HG03575 (cell line): Measurements from ENCODE around the gene TRAM2.
A peak's percentile ranks its signal among the peaks of the same experiment; 100 is the strongest.

ENCODE experiments used
- ATAC-seq: cut with Tn5 transposase; IDR thresholded peaks from one replicate; pipeline ENCODE4 v1.9.1; 2021; ENCODE audit not compliant: unreplicated experiment, insufficient number of reproducible peaks, low FRiP score; ENCODE audit errors: extremely low read depth

Gene TRAM2

DNA sequence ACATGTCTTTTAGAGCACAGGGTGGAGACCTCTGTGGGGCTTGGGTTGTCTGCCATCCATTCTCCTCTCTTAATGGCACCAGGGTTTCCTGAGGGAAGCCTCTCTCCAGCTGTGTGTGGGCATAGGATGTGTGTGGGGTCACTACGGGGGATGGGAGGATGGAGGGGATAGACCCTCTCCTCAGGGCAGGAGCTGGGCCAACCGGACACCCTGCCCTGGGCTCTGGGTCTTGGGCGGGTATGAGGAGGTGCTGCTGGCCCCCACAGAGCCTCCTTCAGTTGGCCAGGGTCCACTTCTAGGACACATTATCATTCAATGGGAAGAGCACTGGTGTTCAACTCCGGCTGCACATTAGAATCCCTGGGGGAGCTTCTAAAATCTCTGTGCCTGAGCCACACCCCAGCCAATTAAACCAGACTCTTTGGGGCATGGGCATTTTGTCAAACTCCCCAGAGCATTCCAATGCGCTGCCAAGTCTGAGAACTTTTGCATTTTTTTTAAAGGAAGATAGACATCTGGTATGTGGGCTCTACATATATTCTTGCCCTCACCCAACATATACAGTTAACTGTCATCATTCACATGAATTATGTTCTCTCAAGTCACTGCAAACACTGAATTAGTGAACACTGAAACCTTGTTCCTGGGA, 38.5 kb downstream of the TRAM2 start:
- ATAC-seq, result no peak

DNA sequence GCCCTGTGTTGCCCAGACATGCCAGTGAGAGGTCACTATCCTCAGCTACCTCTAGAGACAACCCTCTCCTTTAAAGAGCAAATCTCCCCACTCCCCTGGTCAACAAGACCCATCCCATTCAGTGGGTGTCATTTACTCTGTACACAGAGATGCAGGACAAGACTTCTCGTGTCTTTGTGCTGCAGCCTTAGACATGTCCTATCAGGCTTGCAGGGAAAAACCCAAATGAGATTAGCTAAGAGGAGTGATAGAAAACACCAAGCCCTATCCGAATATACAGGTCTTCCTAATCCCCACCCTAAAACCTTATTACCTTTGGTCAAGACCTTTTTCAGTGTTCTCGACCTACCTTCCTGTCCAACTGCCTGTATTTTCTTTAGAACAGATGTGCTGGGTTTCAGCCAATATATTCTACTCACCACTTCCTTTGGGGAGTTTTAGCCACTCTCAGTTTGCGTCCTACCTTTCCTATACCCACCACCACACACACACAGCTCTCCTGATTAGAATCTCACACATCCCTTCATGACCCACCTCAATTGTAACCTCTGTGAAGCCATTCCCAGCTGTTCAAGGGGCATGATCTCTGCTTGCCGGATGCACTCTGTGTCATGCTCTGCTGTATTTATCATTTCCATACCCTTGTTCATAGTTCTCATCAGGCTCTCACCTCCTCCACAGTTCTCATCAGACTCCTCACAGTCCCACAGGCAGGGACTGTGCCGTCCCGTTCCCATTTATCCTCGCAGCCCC, 39.7 kb downstream of the TRAM2 start:
- ATAC-seq, result peak; percentile 59

DNA sequence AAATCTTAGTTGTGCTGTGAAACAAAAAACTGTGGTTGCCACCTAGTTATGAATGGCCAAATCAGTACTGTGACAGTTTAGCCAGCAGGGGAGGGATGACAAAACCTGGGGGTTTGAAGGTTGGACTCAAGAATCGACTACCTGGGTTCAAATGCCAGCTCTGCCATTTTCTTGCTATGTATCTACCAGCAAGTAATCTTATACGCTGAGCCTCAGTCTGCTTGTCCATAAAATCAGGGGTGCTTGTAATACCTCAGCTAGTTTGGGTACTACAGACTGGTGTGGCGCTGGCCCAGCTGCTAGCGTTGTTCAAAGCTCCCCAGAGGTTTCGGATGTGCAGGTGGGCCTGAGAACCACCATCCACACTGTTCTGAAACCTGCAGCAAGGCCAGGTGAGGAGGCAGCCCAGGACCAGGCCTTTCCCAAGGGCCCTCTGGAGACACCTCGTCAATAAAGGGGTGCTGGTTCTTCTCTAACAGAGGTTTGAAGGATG, 40.4 kb downstream of the TRAM2 start:
- ATAC-seq, result no peak

DNA sequence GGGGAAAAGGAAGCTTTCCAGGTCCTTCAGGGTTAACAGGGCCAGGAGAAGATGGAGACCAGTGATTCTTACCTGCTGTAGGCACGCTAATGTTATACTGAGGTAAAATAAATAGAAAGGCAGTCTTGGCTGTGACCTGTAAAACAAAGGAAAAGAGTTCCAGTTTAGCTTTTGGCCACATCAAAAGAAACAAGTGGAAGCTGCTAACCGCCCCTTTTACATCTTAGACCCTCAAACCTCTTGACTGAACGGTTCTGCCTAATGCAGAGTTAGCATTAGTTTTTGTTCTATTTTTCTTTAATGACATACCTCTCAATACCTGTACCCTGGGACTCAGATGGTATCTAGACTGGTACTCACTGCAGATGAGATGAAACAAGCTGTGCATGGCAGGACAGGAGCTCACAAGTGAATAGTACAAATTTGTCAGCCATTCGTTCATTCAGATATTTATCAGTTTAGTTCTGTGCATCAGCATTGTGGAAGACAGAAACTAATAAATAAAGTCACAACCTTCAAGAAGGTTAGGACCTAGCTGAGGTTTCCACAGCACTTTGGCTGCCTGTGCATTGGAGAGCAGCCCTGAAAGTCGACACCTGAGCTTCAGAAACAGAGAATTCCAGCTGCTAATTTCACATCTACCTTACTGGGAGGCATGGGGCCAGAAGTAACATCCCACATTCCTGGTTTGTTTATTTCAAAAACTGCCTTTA, 41.0 kb downstream of the TRAM2 start:
- ATAC-seq, result no peak

DNA sequence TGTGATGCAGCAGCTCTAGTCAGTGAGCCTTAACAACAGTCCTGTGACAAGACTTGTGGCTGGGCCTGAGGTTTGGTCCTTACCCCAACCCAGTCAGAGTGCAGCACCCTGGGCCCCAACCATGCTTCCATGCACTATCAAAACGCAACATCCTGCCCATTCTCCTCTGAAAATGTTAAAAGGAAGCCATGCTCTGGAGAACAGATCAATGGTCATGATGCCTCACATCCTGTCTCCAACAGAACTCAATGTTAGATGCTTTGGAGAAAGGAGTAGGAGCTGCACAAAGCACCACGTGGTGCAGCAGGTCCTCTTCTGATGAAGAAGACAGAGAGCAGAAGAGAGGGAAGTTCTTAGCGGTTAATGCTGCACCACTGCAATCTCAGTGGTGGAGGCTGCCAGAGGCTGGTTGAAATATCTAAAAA, 41.9 kb downstream of the TRAM2 start:
- no peak for ATAC-seq

DNA sequence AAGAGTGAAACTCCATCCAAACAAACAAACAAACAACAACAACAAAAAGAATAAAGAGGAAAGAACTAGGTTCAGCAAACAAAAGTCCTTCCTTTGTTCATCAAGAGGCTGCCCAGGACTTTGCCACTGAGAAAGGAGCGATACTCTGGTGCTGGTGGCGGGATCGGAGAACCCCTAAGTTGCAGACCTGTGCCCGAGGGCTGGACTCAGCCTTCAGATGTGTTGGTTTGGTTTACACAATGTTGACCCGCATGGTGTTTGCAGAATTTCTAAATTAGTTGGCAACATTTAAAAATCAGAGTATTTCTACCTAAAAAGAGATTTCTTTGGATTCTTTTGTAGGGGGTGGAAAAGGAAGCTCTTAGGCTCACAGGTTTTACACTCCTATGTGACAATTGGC, 42.5 kb downstream of the TRAM2 start:
- no peak for ATAC-seq

DNA sequence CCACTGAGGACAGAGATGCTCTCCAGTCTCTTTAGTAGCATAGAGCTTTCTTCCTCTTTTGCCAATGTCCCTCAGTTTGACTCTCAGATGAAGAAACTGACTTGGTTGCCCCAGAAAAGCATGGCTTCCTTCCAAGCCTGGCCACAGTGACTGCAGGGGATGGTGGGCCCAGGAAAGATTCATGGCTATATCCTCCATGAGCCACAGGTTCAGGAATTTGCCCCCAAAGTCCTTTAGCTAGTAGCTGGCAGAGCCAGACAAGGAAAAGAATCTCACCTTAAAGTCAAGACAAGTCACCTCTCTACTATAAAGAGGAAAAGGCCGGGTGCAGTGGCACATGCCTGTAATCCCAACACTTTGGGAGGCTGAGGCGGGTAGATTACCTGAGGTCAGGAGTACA, 43.4 kb downstream of the TRAM2 start:
- no peak for ATAC-seq

DNA sequence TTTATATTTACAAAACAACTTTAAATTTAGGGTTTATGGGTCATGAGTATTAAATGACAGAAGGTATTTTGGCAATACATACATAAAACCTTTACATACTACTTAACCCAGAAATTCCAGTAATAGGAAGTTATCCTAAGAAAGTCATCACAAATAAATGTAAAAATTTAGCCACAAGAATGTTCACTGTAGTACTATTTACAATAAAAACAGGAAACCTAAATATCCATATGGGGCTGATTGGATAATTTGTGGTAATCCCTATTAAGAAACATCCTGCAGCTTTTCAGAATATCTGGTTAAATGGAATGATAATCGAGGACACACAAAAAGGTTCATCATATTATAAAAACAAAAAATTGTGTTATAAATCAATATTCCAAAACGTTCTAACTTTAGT, 44.4 kb downstream of the TRAM2 start:
- ATAC-seq, result no peak

DNA sequence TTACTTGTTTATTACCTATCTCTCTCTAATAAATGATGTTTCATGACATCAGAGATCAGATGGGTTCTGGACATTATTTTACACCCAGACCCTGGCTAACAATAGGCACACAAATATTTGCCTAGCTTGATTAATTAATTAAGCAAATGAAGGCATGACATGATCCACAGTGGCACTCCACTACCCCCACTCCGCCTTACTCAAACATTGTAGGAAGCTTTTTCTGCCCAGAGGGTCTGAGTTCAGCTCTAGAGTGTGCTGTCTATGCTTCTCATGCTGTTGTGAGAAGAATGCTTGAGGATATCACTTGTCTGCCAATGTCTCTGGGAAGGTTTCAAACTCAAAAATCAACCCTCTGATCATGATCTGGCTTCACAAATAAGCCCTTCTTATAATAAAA, 45.0 kb downstream of the TRAM2 start:
- no peak for ATAC-seq

DNA sequence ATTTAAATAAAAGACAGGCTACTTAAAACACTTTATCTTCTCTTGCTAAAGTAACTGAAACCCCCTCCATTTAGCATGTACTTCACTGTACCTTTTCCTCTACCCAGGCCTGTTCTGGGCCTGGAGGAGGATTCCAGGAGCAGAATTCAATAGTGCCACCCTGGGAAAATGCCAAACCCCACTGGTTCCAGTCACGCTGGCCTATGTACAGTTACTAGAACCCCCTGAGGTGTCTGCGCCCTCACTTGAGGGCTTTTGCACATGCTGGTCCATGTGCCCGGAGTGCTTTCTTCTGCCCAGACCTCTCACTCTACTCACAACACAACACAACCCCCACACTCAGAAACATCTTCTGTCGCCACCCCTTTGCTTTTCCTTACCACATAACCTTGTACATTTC, 45.5 kb downstream of the TRAM2 start:
- no peak for ATAC-seq

DNA sequence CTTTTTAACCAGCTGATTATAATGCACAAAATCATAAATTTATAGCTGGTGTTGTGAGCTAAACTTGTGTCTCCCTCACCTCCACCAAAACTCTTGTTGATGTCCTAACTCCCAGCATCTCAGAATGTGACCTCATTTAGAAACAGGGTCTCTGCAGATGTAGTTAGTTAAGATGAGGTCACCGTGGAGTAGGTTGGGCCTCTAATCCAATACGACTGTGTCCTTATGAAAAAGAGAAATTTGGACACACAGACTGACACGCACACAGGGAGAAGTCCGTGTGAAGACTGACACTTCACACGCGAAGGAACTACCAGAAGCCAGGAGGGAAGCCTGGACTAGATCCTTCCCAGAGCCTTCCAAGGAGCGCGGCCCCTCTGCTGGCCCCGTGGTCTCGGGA, 46.5 kb downstream of the TRAM2 start:
- ATAC-seq, result no peak

DNA sequence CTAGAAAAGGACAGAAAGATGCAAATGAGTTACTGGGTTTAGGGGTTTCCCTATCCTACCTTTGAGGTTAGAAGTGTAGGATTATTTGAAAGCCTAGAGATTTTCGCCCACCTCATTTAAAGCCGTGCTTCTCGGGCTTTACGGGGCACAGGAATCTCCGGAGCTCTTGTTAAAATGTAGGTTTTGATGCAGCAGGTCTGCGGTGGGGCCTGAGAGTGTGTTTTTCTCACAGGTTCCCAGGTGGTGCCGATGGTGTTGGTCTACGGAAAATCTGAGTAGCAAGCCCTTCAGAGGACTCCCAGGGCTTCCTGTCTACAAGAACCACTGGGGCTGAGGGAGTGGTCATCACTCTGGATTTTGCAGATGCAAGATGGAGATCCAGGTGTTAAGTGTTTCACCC, 47.5 kb downstream of the TRAM2 start:
- ATAC-seq, result no peak

DNA sequence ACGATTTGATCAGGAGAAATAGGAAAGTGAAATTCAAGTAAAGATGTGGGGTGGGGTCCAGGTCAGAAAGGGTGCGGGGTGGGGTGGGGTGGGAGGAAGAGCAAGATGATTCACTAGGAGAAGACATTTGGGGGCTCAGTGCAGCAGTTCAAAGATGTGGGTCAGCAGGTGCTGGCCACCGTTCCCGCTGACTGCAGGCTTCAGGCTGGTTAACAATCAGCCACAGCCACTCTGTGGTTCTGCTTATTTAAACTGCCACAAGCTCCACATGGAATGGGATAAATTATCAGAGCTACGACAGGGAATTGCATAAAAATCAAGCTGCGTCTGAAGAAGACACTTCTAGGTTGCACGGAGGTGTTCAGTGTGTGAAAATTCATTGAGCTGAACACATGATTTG, 49.4 kb downstream of the TRAM2 start:
- ATAC-seq, result no peak

DNA sequence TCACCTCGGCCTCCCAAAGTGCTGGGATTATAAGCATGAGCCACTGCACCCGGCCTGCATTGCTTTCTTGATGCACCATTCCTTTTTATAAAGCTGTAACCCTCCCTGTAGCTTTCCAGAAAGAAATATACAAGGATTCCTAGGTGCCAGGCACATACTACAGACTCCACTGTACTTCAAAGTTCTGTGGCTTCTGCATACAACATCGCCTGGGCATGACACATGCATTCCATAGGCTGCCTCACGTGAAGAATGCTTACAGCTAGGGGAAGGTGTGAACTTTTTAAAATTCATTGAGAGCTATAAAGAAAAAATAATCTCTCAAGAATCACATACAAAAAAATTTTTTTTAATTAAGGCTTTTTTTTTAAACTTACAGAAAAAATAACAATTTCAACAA, 50.2 kb downstream of the TRAM2 start:
- no peak for ATAC-seq

DNA sequence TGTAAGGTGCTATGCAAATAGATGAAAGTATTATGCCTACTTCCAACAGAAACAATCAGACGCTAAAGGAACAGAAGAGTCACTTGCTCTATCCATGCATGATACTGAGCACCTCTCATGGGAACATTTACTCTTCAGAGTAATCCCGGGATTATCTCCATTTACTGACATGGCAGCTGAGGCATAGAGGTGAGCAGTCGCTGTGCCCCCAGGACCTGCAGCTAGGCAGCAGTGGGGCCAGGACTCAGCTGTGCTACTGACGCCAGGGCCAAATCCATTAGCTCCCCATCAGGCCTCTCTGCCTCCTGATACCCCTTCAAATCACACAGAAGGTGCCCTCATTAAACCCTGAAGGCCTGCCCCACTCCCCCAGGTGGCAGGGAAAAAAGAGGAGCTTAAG, 51.9 kb downstream of the TRAM2 start:
- ATAC-seq, result no peak

DNA sequence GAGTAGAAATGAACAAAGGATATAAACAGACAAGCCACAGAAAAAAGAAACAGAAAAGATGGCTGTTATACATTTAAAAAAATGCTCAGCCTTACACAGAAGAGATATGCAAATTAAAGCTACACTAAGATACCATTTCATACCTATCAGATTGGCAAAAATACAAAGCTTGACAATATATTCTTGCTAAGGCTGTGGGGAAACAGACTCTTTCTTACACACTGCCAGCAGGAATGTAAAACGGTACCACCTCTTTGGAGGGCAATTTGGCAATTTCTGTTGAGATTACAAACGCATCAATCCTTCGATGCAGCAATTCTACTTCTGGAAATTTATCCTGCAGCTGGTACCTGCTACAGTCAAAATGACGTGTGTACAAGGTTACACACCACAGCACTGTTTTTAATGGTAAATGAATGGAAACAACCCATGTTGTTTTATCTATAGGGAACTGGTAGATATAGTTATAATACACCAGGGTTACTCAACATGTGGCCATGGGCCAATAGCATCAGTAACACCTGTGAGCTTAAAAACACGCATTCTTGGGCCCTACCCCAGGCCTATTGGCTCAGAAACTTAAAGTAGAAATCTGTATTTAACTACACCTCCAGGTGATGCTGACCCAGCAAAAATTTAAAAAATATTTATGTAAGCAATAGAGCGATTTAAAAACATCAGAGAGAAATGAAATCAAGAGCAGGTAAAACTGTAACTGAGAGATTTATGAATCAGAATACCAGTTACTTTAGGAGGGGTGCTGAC, 53.3 kb downstream of the TRAM2 start:
- ATAC-seq, result no peak

DNA sequence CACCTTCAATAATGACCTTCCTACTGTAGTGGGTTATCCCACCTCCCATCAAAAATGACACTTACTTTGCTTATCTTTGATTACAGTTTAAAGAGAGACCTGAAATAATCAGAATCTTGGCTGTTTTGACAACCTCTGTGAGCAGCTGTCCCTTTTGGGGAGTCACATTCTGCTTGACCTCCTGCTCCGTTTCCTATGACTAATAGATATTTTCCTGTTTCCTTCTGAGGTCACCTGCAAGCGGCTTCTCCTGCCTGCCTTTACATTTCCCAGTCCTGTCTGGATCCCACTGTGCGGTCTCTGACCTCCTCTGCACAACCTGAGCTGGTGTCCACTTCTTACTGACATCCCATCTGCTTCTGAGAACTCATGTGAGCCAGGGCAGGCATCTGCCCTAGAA, 54.2 kb downstream of the TRAM2 start:
- no peak for ATAC-seq

DNA sequence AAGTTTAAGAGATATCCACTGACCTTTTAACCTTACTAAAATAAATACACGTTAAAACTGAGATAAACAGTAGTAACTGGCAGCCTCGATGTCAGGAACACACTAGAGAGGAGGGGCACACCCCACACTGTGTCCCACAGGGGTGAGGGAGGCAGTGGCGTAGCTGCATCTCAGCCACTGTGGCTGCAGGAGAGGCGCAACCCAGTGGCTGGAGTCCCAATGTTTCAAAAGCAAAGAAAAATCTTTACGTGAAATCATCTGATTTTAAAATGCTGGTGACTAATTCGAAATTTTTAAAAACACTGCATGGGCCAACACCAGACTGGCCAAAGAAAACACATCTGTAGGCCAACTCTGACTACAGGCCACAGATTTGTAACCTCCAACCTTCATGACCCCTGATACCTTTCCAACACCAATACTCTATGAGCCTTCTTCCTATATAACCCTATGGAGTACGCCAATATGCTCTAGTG, 54.7 kb downstream of the TRAM2 start:
- ATAC-seq, result no peak

DNA sequence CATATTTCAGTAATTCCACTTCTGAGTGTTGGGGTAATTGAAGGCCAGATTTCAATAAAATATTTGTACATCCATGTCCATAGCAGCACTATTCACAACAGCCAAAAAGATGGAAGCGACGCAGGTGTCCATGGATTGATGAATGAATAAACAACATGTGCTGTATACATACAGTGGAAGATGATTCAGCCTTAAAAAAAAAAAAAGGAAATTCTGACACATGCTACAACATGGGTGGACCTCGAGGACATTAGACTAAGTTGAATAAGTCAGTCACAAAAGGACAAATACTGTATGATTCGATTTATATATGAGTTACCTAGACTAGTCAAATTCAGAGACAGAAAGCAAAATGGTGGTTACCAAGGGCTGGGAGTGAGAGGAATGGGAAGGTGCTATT, 57.2 kb downstream of the TRAM2 start:
- ATAC-seq, result no peak
